ENCODE measurements around the gene PDC.

- no peak for TF ChIP-seq CTCF (IDR thresholded peaks at IDR 0.05)
- TF ChIP-seq POLR2A (IDR thresholded peaks at IDR 0.05): no peak
These were observed 22.3 kb downstream of the PDC start for GRCh38 chr1:186438567-186438966.
